Upper lobe of left lung (tissue), 6 donors: ENCODE results near the gene SCN2A. TPM values are rescaled to one million over a fixed set of nuclear protein-coding genes. Genes with fewer than 3 reads are reported as not detected.

Experiments used
- ATAC-seq, 2 donors: fragments of 200-7000 bp; cut with Tn5 transposase; one replicate each; pipeline ENCODE4 v1.9.1; 2022; ENCODE audit warnings: mild to moderate bottlenecking in 2 of 2, moderate library complexity in 2 of 2; ENCODE audit not compliant: low FRiP score in 2 of 2
- DNase-seq, 2 donors: peaks; one replicate each; pipeline ENCODE4 v3.0.0-alpha.2; 2019 to 2020
- H3K27ac ChIP-seq, 4 donors: fragments of 200-600 bp; sonication (generic); one replicate each; pipeline ENCODE4 v1.5.1; 2016 to 2019
- H3K27me3 ChIP-seq, 4 donors: fragments of 200-600 bp; sonication (generic); one replicate each; pipeline ENCODE4 v1.5.1; 2017 to 2019
- H3K36me3 ChIP-seq, 4 donors: fragments of 200-600 bp; sonication (generic); one replicate each; pipeline ENCODE4 v1.5.1; 2016 to 2019
- H3K4me1 ChIP-seq, 4 donors: fragments of 200-600 bp; sonication (generic); one replicate each; pipeline ENCODE4 v1.5.1; 2018 to 2019
- H3K4me3 ChIP-seq, 4 donors: fragments of 200-600 bp; sonication (generic); one replicate each; pipeline ENCODE4 v1.5.1; 2017 to 2019; ENCODE audit warnings: mild to moderate bottlenecking in 2 of 4, moderate library complexity in 1 of 4
- H3K9me3 ChIP-seq, 4 donors: fragments of 200-600 bp; sonication (generic); one replicate each; pipeline ENCODE4 v1.5.1; 2018 to 2019
- CTCF ChIP-seq, 6 experiments: fragments of 450-650 bp in 4 of 6; fragments of 200-600 bp in 2 of 6; sonication (generic) in 2 of 6; IDR thresholded peaks; one replicate each; pipeline ENCODE4 v1.5.1; 2016 to 2019; ENCODE audit warnings: antibody characterized with exemption in 6 of 6
- EP300 ChIP-seq, 4 donors: sonication (generic); formaldehyde crosslinking; IDR thresholded peaks; one replicate each; pipeline ENCODE4 v1.5.1; 2017; ENCODE audit warnings: antibody characterized with exemption in 4 of 4, control low read depth in 2 of 4
- POLR2A ChIP-seq, 4 donors: fragments of 450-650 bp; IDR thresholded peaks; one replicate each; pipeline ENCODE4 v1.5.1; 2016 to 2017; ENCODE audit warnings: antibody characterized with exemption in 4 of 4, mild to moderate bottlenecking in 2 of 4
- POLR2AphosphoS5 ChIP-seq, 2 donors: sonication (generic); formaldehyde crosslinking; IDR thresholded peaks; one replicate each; pipeline ENCODE4 v1.5.1; 2017; ENCODE audit warnings: antibody characterized with exemption in 2 of 2
- WGBS, 2 donors: methylation state at CpG; one replicate each; pipeline ENCODE4 v1.1.5; 2017 to 2018; 5-methylcytosine and 5-hydroxymethylcytosine counted together
- total RNA-seq, 6 donors: library from RNA; depleted of rRNA in 4 of 6; stranded (reverse); fragments of >200 nt in 4 of 6; gene quantifications; one replicate each; pipeline versions ENCODE4 v1.1.0 to v1.2.1, GENCODE V29; 2016 to 2021
- donor health status: DM: no; HTN: no; CAD: no; lungs with moderate emphysema.
- donor health status: DM: no; HTN: yes; CAD: no; lungs with severe emphysema.

Gene SCN2A
- total RNA-seq, 6 donors from 2014 or later = 0.61 to 1.2 (median 0.97) TPM; not detected in 2

GRCh38 chr2:165277295-165277694 is 38.1 kb downstream of the SCN2A start:
- peak overlapping the region in 1 of 4 donors; percentile 9 for H3K27ac ChIP-seq
- ATAC-seq (no peak), DNase-seq (no peak)
- no peak overlapping the region for H3K4me3 ChIP-seq
- no peaks in the 10 kb centered on the region for H3K9me3 ChIP-seq
- H3K27me3 ChIP-seq = no peaks in the 10 kb centered on the region
- peaks cover 0 to 16% (median 0%) of the 10 kb centered on the region in 4 donors for H3K4me1 ChIP-seq
- TF ChIP-seq EP300 (IDR thresholded peaks at IDR 0.05) (no peak), POLR2A (IDR thresholded peaks at IDR 0.05) (no peak), CTCF (IDR thresholded peaks at IDR 0.05) (no peak), POLR2AphosphoS5 (IDR thresholded peaks at IDR 0.05) (no peak)
- H3K36me3 ChIP-seq = no peaks in the 10 kb centered on the region

- no peaks in the 10 kb centered on the region for H3K36me3 ChIP-seq
- H3K9me3 ChIP-seq = no peaks in the 10 kb centered on the region
- H3K4me3 ChIP-seq = no peak overlapping the region
- peaks cover 0 to 16% (median 0%) of the 10 kb centered on the region in 4 donors for H3K4me1 ChIP-seq
- peak overlapping the region in 1 of 4 donors; percentile 9 for H3K27ac ChIP-seq
- TF ChIP-seq POLR2AphosphoS5 (IDR thresholded peaks at IDR 0.05) (no peak), POLR2A (IDR thresholded peaks at IDR 0.05) (no peak), EP300 (IDR thresholded peaks at IDR 0.05) (no peak), CTCF (IDR thresholded peaks at IDR 0.05) (no peak)
- ATAC-seq (no peak), DNase-seq (no peak)
- H3K27me3 ChIP-seq = no peaks in the 10 kb centered on the region
- 71 to 74% methylated on average over 5 of the region's 5 CpGs for WGBS, 2 donors
Measured at GRCh38 chr2:165277860-165278656, 38.8 kb downstream of the SCN2A start.

- Histone ChIP-seq H3K36me3 (no peaks in the 10 kb centered on the region), H3K27ac (peak overlapping the region in 1 of 4 donors; percentile 14), H3K9me3 (no peaks in the 10 kb centered on the region), H3K27me3 (no peaks in the 10 kb centered on the region), H3K4me3 (no peak overlapping the region), H3K4me1 (peaks cover 0 to 9% (median 0%) of the 10 kb centered on the region in 4 donors)
- TF ChIP-seq EP300 (IDR thresholded peaks at IDR 0.05) (peak in 1 of 4 donors; percentile 43), POLR2AphosphoS5 (IDR thresholded peaks at IDR 0.05) (no peak)
- no peak for ATAC-seq
- DNase-seq = no peak
- 62 to 73% methylated on average over 4 of the region's 4 CpGs for WGBS, 2 donors
Measured at GRCh38 chr2:165280356-165280755, 41.1 kb downstream of the SCN2A start.

- H3K4me3 ChIP-seq = no peak overlapping the region
- H3K4me1 ChIP-seq = peaks cover 0 to 4% (median 0%) of the 10 kb centered on the region in 4 donors
- no peaks in the 10 kb centered on the region for H3K27me3 ChIP-seq
- DNase-seq (peak in 1 of 2 donors; percentile 24), ATAC-seq (no peak)
- H3K27ac ChIP-seq = no peak overlapping the region
- 64 to 75% methylated on average over 4 of the region's 4 CpGs for WGBS, 2 donors
- H3K36me3 ChIP-seq = no peaks in the 10 kb centered on the region
- no peaks in the 10 kb centered on the region for H3K9me3 ChIP-seq
- TF ChIP-seq EP300 (IDR thresholded peaks at IDR 0.05) = no peak
- TF ChIP-seq POLR2AphosphoS5 (IDR thresholded peaks at IDR 0.05) = no peak
- TF ChIP-seq POLR2A (IDR thresholded peaks at IDR 0.05) = no peak
- no peak for TF ChIP-seq CTCF (IDR thresholded peaks at IDR 0.05)
Measured at GRCh38 chr2:165281387-165281786, 42.2 kb downstream of the SCN2A start.

GRCh38 chr2:165283342-165283741 is 44.1 kb downstream of the SCN2A start:
- TF ChIP-seq POLR2A (IDR thresholded peaks at IDR 0.05) (no peak), CTCF (IDR thresholded peaks at IDR 0.05) (no peak), EP300 (IDR thresholded peaks at IDR 0.05) (no peak), POLR2AphosphoS5 (IDR thresholded peaks at IDR 0.05) (no peak)
- H3K27ac ChIP-seq = no peak overlapping the region
- H3K4me1 ChIP-seq = no peaks in the 10 kb centered on the region
- ATAC-seq (no peak), DNase-seq (no peak)
- no peak overlapping the region for H3K4me3 ChIP-seq
- H3K9me3 ChIP-seq = no peaks in the 10 kb centered on the region
- H3K27me3 ChIP-seq = no peaks in the 10 kb centered on the region
- WGBS, 2 donors = 90 to 95% methylated on average over 1 of the region's 1 CpG
- no peaks in the 10 kb centered on the region for H3K36me3 ChIP-seq
